HepG2 (cell line): ENCODE measurements around the gene KCNJ1.

Experiments
- BCL6 ChIP-seq: IDR thresholded peaks from 2 replicates; pipeline ENCODE4 v1.6.1; 2016; ENCODE audit warnings: missing genetic modification reagents, missing compliant biosample characterization
- CTCF ChIP-seq: sonication (generic); formaldehyde crosslinking; IDR thresholded peaks from 2 replicates; pipeline ENCODE4 v1.5.0; 2020; ENCODE audit warnings: mild to moderate bottlenecking, missing genetic modification reagents, moderate library complexity
- JDP2 ChIP-seq: sonication (generic); formaldehyde crosslinking; IDR thresholded peaks from 2 replicates; pipeline ENCODE4 v1.8.1; 2022; ENCODE audit warnings: missing genetic modification reagents, borderline replicate concordance
- MAX ChIP-seq: IDR thresholded peaks from 2 replicates; pipeline ENCODE4 v1.6.1; 2012; ENCODE audit warnings: inconsistent platforms
- NR0B2 ChIP-seq: sonication (generic); formaldehyde crosslinking; IDR thresholded peaks from 2 replicates; pipeline ENCODE4 v1.4.0; 2020; ENCODE audit warnings: mild to moderate bottlenecking, missing genetic modification reagents
- POLR2AphosphoS5 ChIP-seq: IDR thresholded peaks from 2 replicates; pipeline ENCODE4 v1.6.1; 2012; ENCODE audit warnings: low read depth, low read length
- STAT5B ChIP-seq: sonication (generic); formaldehyde crosslinking; IDR thresholded peaks from 2 replicates; pipeline ENCODE4 v1.4.0; 2020; ENCODE audit warnings: missing genetic modification reagents
- TF ChIP-seq, protein P1 (sequence below): sonication (generic); formaldehyde crosslinking; IDR thresholded peaks from 2 replicates; pipeline ENCODE4 v1.4.0; 2020; ENCODE audit warnings: missing genetic modification reagents

DNA sequence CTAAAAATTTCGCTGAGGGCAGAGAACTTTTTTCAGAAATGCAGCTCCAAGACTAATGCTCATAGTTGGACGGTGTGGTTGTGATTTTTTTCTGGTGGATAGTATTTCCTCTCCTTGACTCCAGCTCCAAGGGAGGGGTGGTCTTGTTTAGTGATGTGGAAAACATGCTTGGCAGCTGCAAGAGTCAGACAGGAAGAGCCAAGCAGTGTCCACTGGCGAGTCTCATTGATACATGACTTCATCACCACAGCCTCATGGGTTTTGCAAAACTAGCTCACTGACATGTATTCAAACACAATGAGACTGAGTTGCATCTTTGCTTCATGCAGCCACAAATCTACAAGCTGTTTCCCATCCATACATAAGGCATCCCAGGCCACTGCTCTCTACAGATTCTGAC is 7.3 kb upstream of the KCNJ1 start:
- TF ChIP-seq CTCF, result no peak
- TF ChIP-seq, protein P1, sequence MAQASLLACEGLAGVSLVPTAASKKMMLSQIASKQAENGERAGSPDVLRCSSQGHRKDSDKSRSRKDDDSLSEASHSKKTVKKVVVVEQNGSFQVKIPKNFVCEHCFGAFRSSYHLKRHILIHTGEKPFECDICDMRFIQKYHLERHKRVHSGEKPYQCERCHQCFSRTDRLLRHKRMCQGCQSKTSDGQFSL (CRISPR knock-in tag), result no peak
- TF ChIP-seq STAT5B (CRISPR knock-in tag), result no peak
- TF ChIP-seq MAX, result no peak
- TF ChIP-seq BCL6 (CRISPR knock-in tag), result no peak
- no peak for TF ChIP-seq POLR2AphosphoS5
- TF ChIP-seq NR0B2 (CRISPR knock-in tag), result no peak
- TF ChIP-seq JDP2 (CRISPR knock-in tag), result no peak
